Karpas-422 (cell line): ENCODE measurements around the gene ZNF329. TPM values are rescaled to one million over a fixed set of nuclear protein-coding genes. Genes with fewer than 3 reads are reported as not detected.

Experiments used
- DNase-seq: peaks from one replicate; pipeline ENCODE4 v3.0.0-alpha.2; 2015
- H2AFZ ChIP-seq: fragments of 200-600 bp; sonication (generic); 2 replicates; pipeline ENCODE4 v1.6.1; 2014; ENCODE audit warnings: antibody characterized with exemption, low read length, mixed read lengths
- H3K27ac ChIP-seq: fragments of 200-600 bp; sonication (generic); 2 replicates; pipeline ENCODE4 v1.5.1; 2014; ENCODE audit warnings: mild to moderate bottlenecking, low read length, moderate library complexity
- H3K27me3 ChIP-seq: fragments of 200-600 bp; sonication (generic); 2 replicates; pipeline ENCODE4 v1.6.1; 2014; ENCODE audit warnings: low read length, mixed read lengths
- H3K36me3 ChIP-seq: fragments of 200-600 bp; sonication (generic); 2 replicates; pipeline ENCODE4 v1.6.1; 2014; ENCODE audit warnings: low read length, mixed read lengths; ENCODE audit not compliant: insufficient read depth
- H3K4me1 ChIP-seq: fragments of 200-600 bp; sonication (generic); 2 replicates; pipeline ENCODE4 v1.6.1; 2014; ENCODE audit warnings: mild to moderate bottlenecking, low read length, mixed read lengths
- H3K4me2 ChIP-seq: fragments of 200-600 bp; sonication (generic); 2 replicates; pipeline ENCODE4 v1.6.1; 2014; ENCODE audit warnings: low read length, low read depth, mild to moderate bottlenecking; ENCODE audit not compliant: poor library complexity, severe bottlenecking
- H3K4me3 ChIP-seq: fragments of 200-600 bp; sonication (generic); 2 replicates; pipeline ENCODE4 v1.5.1; 2014; ENCODE audit warnings: mild to moderate bottlenecking, antibody characterized with exemption, low read length, mixed read lengths
- H3K79me2 ChIP-seq: fragments of 200-600 bp; sonication (generic); 2 replicates; pipeline ENCODE4 v1.6.1; 2014; ENCODE audit warnings: mild to moderate bottlenecking, low read length, mixed read lengths
- H3K9ac ChIP-seq: fragments of 200-600 bp; sonication (generic); 2 replicates; pipeline ENCODE4 v1.6.0; 2014; ENCODE audit warnings: low read length
- H3K9me2 ChIP-seq: fragments of 200-600 bp; sonication (generic), shearing (Covaris generic); replicated peaks from 2 replicates; pipeline ENCODE4 v1.6.0; 2014; ENCODE audit warnings: mild to moderate bottlenecking, low read length, moderate library complexity; ENCODE audit not compliant: insufficient read depth
- H3K9me3 ChIP-seq: fragments of 300-700, 200-600 bp; sonication (generic); 2 replicates; pipeline ENCODE4 v1.6.1; 2014; ENCODE audit warnings: low read length, mixed read lengths
- H4K20me1 ChIP-seq: fragments of 200-600 bp; sonication (generic); 2 replicates; pipeline ENCODE4 v1.6.1; 2014; ENCODE audit warnings: mild to moderate bottlenecking, antibody characterized with exemption, low read length, low read depth; ENCODE audit not compliant: insufficient read depth
- total RNA-seq: library from RNA; depleted of rRNA; stranded (reverse); fragments of >200 nt; shearing (Covaris generic); gene quantifications from 2 replicates; pipeline ENCODE4 v1.2.3, GENCODE V29; 2014; ENCODE audit warnings: low replicate concordance; rRNA removed

ZNF329 gene
- 7.8 and 9.1 TPM in 2 replicates for total RNA-seq

- Histone ChIP-seq H2AFZ (peak within 1 kb of the TSS; percentile 84), H3K27me3 (no peaks in the 10 kb centered on the region), H3K9ac (peak within 1 kb of the TSS; percentile 84), H3K27ac (peak within 1 kb of the TSS; percentile 34; the same call in 1 of the 2 replicates), H3K36me3 (peaks cover 10% of the 10 kb centered on the region), H3K4me2 (peak within 1 kb of the TSS; percentile 80), H3K9me3 (peaks cover 48% of the 10 kb centered on the region), H4K20me1 (no peaks in the 10 kb centered on the region), H3K4me1 (peaks cover 12% of the 10 kb centered on the region), H3K79me2 (peaks cover 27% of the 10 kb centered on the region), H3K9me2 (no peaks in the 10 kb centered on the region), H3K4me3 (peak within 1 kb of the TSS; percentile 83)
- DNase-seq: peak; percentile 98
These were observed at the start of gene ZNF329 for GRCh38 chr19:58150328-58150921. ZNF329 (minus strand) TSS chr19:58150789; CDS start chr19:58129503, 21,286 bp downstream.

GRCh38 chr19:58196901-58197616, 46.5 kb upstream of the ZNF329 start:
- Histone ChIP-seq H3K27me3 (no peaks in the 10 kb centered on the region), H3K4me3 (peak overlapping the region; percentile 12; the same call in 1 of the 2 replicates), H3K9me2 (no peaks in the 10 kb centered on the region), H4K20me1 (no peaks in the 10 kb centered on the region), H3K9ac (no peak overlapping the region), H3K4me2 (no peak overlapping the region), H3K9me3 (peaks cover 74% of the 10 kb centered on the region), H3K4me1 (no peaks in the 10 kb centered on the region), H2AFZ (no peak overlapping the region), H3K36me3 (peaks cover 72% of the 10 kb centered on the region), H3K79me2 (no peaks in the 10 kb centered on the region), H3K27ac (no peak overlapping the region)
- DNase-seq: no peak

- H2AFZ ChIP-seq: peak overlapping the region; percentile 64
- peaks cover 11% of the 10 kb centered on the region for H3K79me2 ChIP-seq
- H3K4me1 ChIP-seq: peaks cover 7% of the 10 kb centered on the region
- H3K36me3 ChIP-seq: peaks cover 30% of the 10 kb centered on the region
- no peaks in the 10 kb centered on the region for H3K27me3 ChIP-seq
- peaks cover 39% of the 10 kb centered on the region for H3K9me3 ChIP-seq
- peak overlapping the region; percentile 72 for H3K4me2 ChIP-seq
- no peaks in the 10 kb centered on the region for H4K20me1 ChIP-seq
- H3K27ac ChIP-seq: no peak overlapping the region
- H3K4me3 ChIP-seq: peak overlapping the region; percentile 75
- DNase-seq: no peak
- H3K9me2 ChIP-seq: no peaks in the 10 kb centered on the region
- H3K9ac ChIP-seq: peak overlapping the region; percentile 81
These were observed 33.2 kb upstream of the ZNF329 start for GRCh38 chr19:58183817-58184215.

GRCh38 chr19:58182989-58183816, 32.6 kb upstream of the ZNF329 start, which contains the start of gene ZNF274:
ZNF274 (plus strand) TSS chr19:58183061; CDS start chr19:58183966, 905 bp downstream.
- Histone ChIP-seq H3K4me3 (peak within 1 kb of the TSS; percentile 75), H3K4me1 (peaks cover 7% of the 10 kb centered on the region), H3K79me2 (peaks cover 11% of the 10 kb centered on the region), H3K9me2 (no peaks in the 10 kb centered on the region), H3K36me3 (peaks cover 28% of the 10 kb centered on the region), H4K20me1 (no peaks in the 10 kb centered on the region), H3K4me2 (peak within 1 kb of the TSS; percentile 72), H3K9ac (peak within 1 kb of the TSS; percentile 81), H3K9me3 (peaks cover 43% of the 10 kb centered on the region), H3K27ac (peak within 1 kb of the TSS; percentile 82), H2AFZ (peak within 1 kb of the TSS; percentile 75), H3K27me3 (no peaks in the 10 kb centered on the region)
- DNase-seq: peak; percentile 95

GRCh38 chr19:58182577-58182988, 32.0 kb upstream of the ZNF329 start:
- DNase-seq: peak; percentile 91
- peaks cover 11% of the 10 kb centered on the region for H3K79me2 ChIP-seq
- peaks cover 7% of the 10 kb centered on the region for H3K4me1 ChIP-seq
- no peaks in the 10 kb centered on the region for H4K20me1 ChIP-seq
- peaks cover 41% of the 10 kb centered on the region for H3K9me3 ChIP-seq
- H3K9me2 ChIP-seq: no peaks in the 10 kb centered on the region
- H3K36me3 ChIP-seq: peaks cover 28% of the 10 kb centered on the region
- peak overlapping the region; percentile 75 for H3K4me3 ChIP-seq
- peak overlapping the region; percentile 72 for H3K4me2 ChIP-seq
- no peaks in the 10 kb centered on the region for H3K27me3 ChIP-seq
- H3K27ac ChIP-seq: peak overlapping the region; percentile 82
- peak overlapping the region; percentile 75; the same call in 1 of the 2 replicates for H2AFZ ChIP-seq
- peak overlapping the region; percentile 81 for H3K9ac ChIP-seq

GRCh38 chr19:58181902-58182576, 31.4 kb upstream of the ZNF329 start:
- DNase-seq: peak; percentile 90
- peaks cover 45% of the 10 kb centered on the region for H3K9me3 ChIP-seq
- peak overlapping the region; percentile 49 for H3K9ac ChIP-seq

GRCh38 chr19:58170860-58171259, 20.3 kb upstream of the ZNF329 start:
- Histone ChIP-seq H3K36me3 (no peaks in the 10 kb centered on the region), H3K4me2 (no peak overlapping the region), H3K9ac (no peak overlapping the region), H3K9me2 (no peaks in the 10 kb centered on the region), H3K79me2 (no peaks in the 10 kb centered on the region), H3K27me3 (no peaks in the 10 kb centered on the region), H3K9me3 (peaks cover 46% of the 10 kb centered on the region), H4K20me1 (no peaks in the 10 kb centered on the region), H3K27ac (no peak overlapping the region), H3K4me3 (no peak overlapping the region), H2AFZ (no peak overlapping the region), H3K4me1 (no peaks in the 10 kb centered on the region)
- DNase-seq: no peak

More at GRCh38 chr19:58181902-58182576, 31.4 kb upstream of the ZNF329 start:
- H3K36me3 ChIP-seq: peaks cover 23% of the 10 kb centered on the region
- peak overlapping the region; percentile 41; the same call in 1 of the 2 replicates for H3K27ac ChIP-seq
- no peaks in the 10 kb centered on the region for H3K27me3 ChIP-seq
- no peaks in the 10 kb centered on the region for H4K20me1 ChIP-seq
- peaks cover 7% of the 10 kb centered on the region for H3K4me1 ChIP-seq
- peaks cover 11% of the 10 kb centered on the region for H3K79me2 ChIP-seq
- H3K4me3 ChIP-seq: peak overlapping the region; percentile 75
- peak overlapping the region; percentile 72 for H3K4me2 ChIP-seq
- no peaks in the 10 kb centered on the region for H3K9me2 ChIP-seq
- peak overlapping the region; percentile 75; the same call in 1 of the 2 replicates for H2AFZ ChIP-seq
